Ascending aorta (tissue), 2 donors: ENCODE measurements around the gene MRGPRD. TPM values are rescaled to one million over a fixed set of nuclear protein-coding genes. Genes with fewer than 3 reads are reported as not detected.

Experiments
- DNase-seq, 2 donors: peaks; one replicate each; pipeline ENCODE4 v3.0.0-alpha.2; 2019; ENCODE audit warnings: low spot score in 2 of 2
- H3K27ac ChIP-seq, 2 donors: fragments of 200-600 bp; sonication (generic); one replicate each; pipeline ENCODE4 v1.5.1; 2016 to 2017; ENCODE audit warnings: mild to moderate bottlenecking in 1 of 2
- H3K27me3 ChIP-seq: fragments of 200-600 bp; sonication (generic); one replicate; pipeline ENCODE4 v1.5.1; 2017
- H3K36me3 ChIP-seq, 2 donors: fragments of 200-600 bp; sonication (generic); one replicate each; pipeline ENCODE4 v1.5.1; 2016
- H3K4me1 ChIP-seq, 2 donors: fragments of 200-600 bp; sonication (generic); one replicate each; pipeline ENCODE4 v1.5.1; 2016 to 2017; ENCODE audit warnings: mild to moderate bottlenecking in 1 of 2
- H3K4me3 ChIP-seq, 2 donors: fragments of 200-600 bp; sonication (generic); one replicate each; pipeline ENCODE4 v1.5.1; 2016 to 2017; ENCODE audit warnings: mild to moderate bottlenecking in 1 of 2
- H3K9me3 ChIP-seq, 2 donors: fragments of 200-600 bp; sonication (generic); one replicate each; pipeline ENCODE4 v1.5.1; 2016
- intact Hi-C: fragments of 100-400 bp; cut with DNase I; formaldehyde crosslinking; loops from one replicate; pipeline ENCODE4 v1.15.1; 2023
- total RNA-seq: library from RNA; depleted of rRNA; stranded (reverse); fragments of >200 nt; gene quantifications from one replicate; pipeline ENCODE4 v1.1.0, GENCODE V29; 2016
- TF ChIP-seq, protein P1 (sequence below), 3 experiments: fragments of 200-600 bp in 2 of 3; fragments of 450-650 bp in 1 of 3; sonication (generic) in 2 of 3; IDR thresholded peaks; one replicate each; pipeline ENCODE4 v1.5.1; 2016 to 2019; ENCODE audit warnings: antibody characterized with exemption in 3 of 3, mild to moderate bottlenecking in 1 of 3, moderate library complexity in 1 of 3

The MRGPRD gene, protein sequence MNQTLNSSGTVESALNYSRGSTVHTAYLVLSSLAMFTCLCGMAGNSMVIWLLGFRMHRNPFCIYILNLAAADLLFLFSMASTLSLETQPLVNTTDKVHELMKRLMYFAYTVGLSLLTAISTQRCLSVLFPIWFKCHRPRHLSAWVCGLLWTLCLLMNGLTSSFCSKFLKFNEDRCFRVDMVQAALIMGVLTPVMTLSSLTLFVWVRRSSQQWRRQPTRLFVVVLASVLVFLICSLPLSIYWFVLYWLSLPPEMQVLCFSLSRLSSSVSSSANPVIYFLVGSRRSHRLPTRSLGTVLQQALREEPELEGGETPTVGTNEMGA
- total RNA-seq, result not detected

DNA sequence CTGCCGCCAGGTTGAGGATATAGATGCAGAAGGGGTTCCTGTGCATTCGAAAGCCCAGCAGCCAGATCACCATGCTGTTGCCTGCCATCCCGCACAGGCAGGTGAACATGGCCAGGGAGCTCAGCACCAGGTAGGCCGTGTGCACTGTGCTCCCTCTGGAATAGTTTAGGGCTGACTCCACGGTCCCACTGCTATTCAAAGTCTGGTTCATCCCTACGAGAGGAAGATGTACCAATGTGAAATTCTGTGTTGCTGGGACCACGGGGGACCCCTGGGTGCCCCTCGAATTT is at the start of gene MRGPRD:
MRGPRD (minus strand) TSS at position 211 of the 290 bp plus-strand sequence; CDS start at position 211, 0 bp downstream.
- no peak within 1 kb of the TSS for H3K4me3 ChIP-seq
- no peaks in the 10 kb centered on the region for H3K9me3 ChIP-seq
- no peak within 1 kb of the TSS for H3K27ac ChIP-seq
- TF ChIP-seq, protein P1, sequence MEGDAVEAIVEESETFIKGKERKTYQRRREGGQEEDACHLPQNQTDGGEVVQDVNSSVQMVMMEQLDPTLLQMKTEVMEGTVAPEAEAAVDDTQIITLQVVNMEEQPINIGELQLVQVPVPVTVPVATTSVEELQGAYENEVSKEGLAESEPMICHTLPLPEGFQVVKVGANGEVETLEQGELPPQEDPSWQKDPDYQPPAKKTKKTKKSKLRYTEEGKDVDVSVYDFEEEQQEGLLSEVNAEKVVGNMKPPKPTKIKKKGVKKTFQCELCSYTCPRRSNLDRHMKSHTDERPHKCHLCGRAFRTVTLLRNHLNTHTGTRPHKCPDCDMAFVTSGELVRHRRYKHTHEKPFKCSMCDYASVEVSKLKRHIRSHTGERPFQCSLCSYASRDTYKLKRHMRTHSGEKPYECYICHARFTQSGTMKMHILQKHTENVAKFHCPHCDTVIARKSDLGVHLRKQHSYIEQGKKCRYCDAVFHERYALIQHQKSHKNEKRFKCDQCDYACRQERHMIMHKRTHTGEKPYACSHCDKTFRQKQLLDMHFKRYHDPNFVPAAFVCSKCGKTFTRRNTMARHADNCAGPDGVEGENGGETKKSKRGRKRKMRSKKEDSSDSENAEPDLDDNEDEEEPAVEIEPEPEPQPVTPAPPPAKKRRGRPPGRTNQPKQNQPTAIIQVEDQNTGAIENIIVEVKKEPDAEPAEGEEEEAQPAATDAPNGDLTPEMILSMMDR (IDR thresholded peaks at IDR 0.05), result no peak
- intact Hi-C loops, result no loop called here
- H3K27me3 ChIP-seq, result no peaks in the 10 kb centered on the region
- no peaks in the 10 kb centered on the region for H3K36me3 ChIP-seq
- H3K4me1 ChIP-seq, result no peaks in the 10 kb centered on the region
- DNase-seq, result no peak

DNA sequence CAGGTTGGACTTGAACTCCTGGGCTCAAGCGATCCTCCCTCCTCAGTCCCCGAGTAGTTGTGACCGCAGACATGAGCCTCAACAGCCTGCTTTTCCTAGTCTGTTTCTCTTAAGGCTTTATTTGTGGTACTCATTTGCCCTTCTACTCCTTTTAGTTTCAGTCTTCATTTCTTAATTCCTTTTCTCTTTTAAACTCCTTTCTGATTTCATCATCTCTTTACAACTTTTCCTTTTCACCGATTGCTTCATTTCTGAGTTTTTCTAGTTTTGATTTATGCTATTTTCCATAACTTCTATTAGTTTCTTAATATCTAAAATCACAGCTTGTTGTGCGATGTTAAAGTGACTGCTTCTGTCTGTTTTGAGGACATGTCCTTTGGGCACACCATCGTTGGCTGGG is 49.5 kb upstream of the MRGPRD start:
- Histone ChIP-seq H3K27me3 (no peaks in the 10 kb centered on the region), H3K9me3 (no peaks in the 10 kb centered on the region), H3K27ac (no peak overlapping the region), H3K4me1 (peaks cover 0 to 2% of the 10 kb centered on the region in 2 donors), H3K4me3 (no peak overlapping the region), H3K36me3 (no peaks in the 10 kb centered on the region)
- intact Hi-C loops, result no loop called here
- no peak for DNase-seq
- TF ChIP-seq, protein P1 (IDR thresholded peaks at IDR 0.05), result no peak

DNA sequence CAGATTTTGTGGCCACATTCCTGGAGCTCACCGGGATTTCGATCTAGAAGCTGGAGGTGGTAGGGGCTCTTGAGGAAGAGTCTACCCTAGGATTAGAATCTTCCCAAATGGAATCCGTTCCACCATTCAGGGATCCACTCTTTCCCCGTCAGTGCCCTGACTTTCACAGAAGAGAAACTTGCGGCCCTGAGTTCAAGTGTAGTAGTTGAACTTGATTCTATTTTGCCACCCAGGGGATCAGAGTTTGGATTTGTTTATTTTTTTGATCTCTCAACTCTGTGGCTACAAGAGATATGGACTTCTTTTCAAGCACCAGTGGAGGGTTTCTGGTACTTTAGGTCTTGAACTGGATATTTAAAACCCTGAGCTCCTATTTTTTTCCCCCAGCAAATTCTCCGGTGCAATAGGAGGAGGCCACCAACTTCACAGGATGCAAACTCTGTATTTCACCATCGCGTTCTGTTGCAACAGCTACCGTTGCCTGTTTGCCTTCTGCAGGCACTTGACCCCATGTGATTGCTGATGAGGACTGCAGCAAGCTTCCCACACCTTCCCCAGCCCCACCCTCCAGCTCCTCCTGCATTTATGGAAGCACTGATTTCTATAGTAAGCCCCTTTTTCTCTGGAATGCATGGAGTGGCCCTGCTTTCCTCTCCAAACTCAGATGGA is 47.1 kb upstream of the MRGPRD start:
- DNase-seq, result no peak
- no peak overlapping the region for H3K27ac ChIP-seq
- H3K4me1 ChIP-seq, result no peaks in the 10 kb centered on the region
- no peaks in the 10 kb centered on the region for H3K27me3 ChIP-seq
- H3K4me3 ChIP-seq, result no peak overlapping the region
- intact Hi-C loops, result no loop called here
- no peaks in the 10 kb centered on the region for H3K9me3 ChIP-seq
- no peaks in the 10 kb centered on the region for H3K36me3 ChIP-seq
- TF ChIP-seq, protein P1 (IDR thresholded peaks at IDR 0.05), result no peak

DNA sequence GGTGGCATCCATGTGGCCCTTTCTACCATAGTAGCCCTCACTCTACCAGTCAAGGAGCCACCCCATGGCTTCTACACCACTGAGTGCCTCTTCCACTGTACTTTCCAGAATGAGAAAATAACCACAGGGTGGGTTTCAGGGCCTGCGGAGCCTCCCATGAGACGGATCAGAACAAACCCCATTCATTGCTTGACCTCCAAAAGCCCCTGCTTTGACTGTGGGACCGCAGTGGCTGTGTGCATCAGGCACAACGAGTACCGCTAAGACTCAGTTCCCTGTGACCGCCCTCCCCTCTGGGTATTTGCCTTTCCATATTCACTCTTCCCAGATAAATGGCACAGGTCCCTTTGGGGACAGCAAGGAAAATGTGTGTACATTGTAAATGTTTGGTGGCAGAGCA is 43.7 kb upstream of the MRGPRD start:
- no peak overlapping the region for H3K27ac ChIP-seq
- DNase-seq, result no peak
- intact Hi-C loops, result no loop called here
- no peaks in the 10 kb centered on the region for H3K36me3 ChIP-seq
- no peaks in the 10 kb centered on the region for H3K9me3 ChIP-seq
- H3K4me3 ChIP-seq, result no peak overlapping the region
- H3K4me1 ChIP-seq, result no peaks in the 10 kb centered on the region
- no peaks in the 10 kb centered on the region for H3K27me3 ChIP-seq
- TF ChIP-seq, protein P1 (IDR thresholded peaks at IDR 0.05), result no peak

DNA sequence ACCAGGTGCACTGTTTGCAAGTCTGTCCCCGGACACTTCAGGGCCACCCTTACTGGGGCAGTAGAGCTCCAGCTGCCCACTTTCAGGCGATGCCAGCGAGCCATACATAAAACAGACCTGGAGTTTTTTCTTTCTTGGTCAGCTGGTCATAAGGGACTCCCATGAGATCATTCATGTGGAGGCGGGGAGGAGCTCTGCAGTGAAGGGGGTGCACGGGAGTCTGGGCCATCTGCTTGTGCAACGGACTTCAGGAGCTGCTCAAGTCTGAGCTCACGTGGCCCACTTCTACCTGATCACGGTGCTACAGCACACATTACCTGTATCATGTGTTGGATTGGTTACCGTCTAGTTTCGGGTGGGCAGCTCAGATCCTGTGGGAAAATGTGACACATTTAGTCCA is 41.5 kb upstream of the MRGPRD start:
- H3K9me3 ChIP-seq, result no peaks in the 10 kb centered on the region
- DNase-seq, result no peak
- intact Hi-C loops, result no loop called here
- TF ChIP-seq, protein P1 (IDR thresholded peaks at IDR 0.05), result no peak
- peaks cover 3 to 5% of the 10 kb centered on the region in 2 donors for H3K4me1 ChIP-seq
- H3K4me3 ChIP-seq, result no peak overlapping the region
- no peaks in the 10 kb centered on the region for H3K27me3 ChIP-seq
- no peak overlapping the region for H3K27ac ChIP-seq
- H3K36me3 ChIP-seq, result no peaks in the 10 kb centered on the region
